SK-N-MC (cell line): ENCODE results near the gene CTTNBP2NL.
A peak's percentile ranks its signal among the peaks of the same experiment; 100 is the strongest.
"Not testable (repeated sequence)": the region's sequence is repeated elsewhere in the genome, so short reads cannot be mapped to it uniquely, and the experiment has no call there.

Experiments
- DNase-seq: peaks from one replicate; pipeline ENCODE4 v3.0.0-alpha.2; 2011; ENCODE audit warnings: low read depth, low spot score
- H3K27ac ChIP-seq: fragments of 200-600 bp; sonication (generic); 2 replicates; pipeline ENCODE4 v1.5.1; 2016; ENCODE audit warnings: mixed run types
- H3K36me3 ChIP-seq: fragments of 200-600 bp; sonication (generic); 2 replicates; pipeline ENCODE4 v1.6.1; 2017; ENCODE audit warnings: antibody characterized with exemption, low read length, mixed read lengths; ENCODE audit not compliant: insufficient read depth
- H3K4me3 ChIP-seq: fragments of 200-600 bp; sonication (generic); 2 replicates; pipeline ENCODE4 v1.5.1; 2016
- H3K9ac ChIP-seq: fragments of 200-600 bp; sonication (generic); 2 replicates; pipeline ENCODE4 v1.8.0; 2017; ENCODE audit warnings: mixed run types, mixed read lengths; ENCODE audit not compliant: insufficient read length
- H3K9me3 ChIP-seq: fragments of 200-600 bp; sonication (generic); 2 replicates; pipeline ENCODE4 v1.6.1; 2017; ENCODE audit warnings: low read depth, mild to moderate bottlenecking, antibody characterized with exemption, low read length, moderate library complexity, mixed read lengths
- EZH2 ChIP-seq: fragments of 200-600 bp; sonication (generic); IDR thresholded peaks from one replicate; pipeline ENCODE4 v1.6.1; 2017; ENCODE audit warnings: antibody characterized with exemption
- FOXP2 ChIP-seq: optimal IDR thresholded peaks from 2 replicates; pipeline ENCODE3; 2011; ENCODE audit warnings: mild to moderate bottlenecking, moderate library complexity; ENCODE audit not compliant: insufficient read depth; ENCODE audit errors: extremely low read length, control extremely low read depth
- POLR2AphosphoS5 ChIP-seq: IDR thresholded peaks from 2 replicates; pipeline ENCODE4 v1.6.1; 2012; ENCODE audit warnings: mild to moderate bottlenecking, low read depth, low read length, borderline replicate concordance

CTTNBP2NL gene

DNA sequence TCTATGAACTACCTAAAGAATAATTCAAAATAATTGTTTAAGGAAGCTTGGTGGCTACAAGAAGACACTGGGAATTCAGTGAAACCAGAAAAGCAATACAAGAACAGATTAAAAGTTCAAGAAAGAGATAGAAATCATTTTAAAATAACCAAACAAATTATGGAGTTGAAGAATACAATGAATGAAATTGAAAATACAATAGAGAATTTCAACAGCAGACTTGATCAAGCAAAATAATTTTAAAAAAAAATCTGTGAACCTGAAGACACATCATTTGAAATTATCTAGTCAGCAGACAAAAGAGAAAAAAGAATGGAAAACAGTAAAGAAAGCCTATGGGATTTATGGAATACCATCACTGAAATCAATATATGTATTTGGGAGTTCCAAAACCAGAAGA is 81.5 kb downstream of the CTTNBP2NL start:
- no peaks in the 10 kb centered on the region for H3K9me3 ChIP-seq
- no peaks in the 10 kb centered on the region for H3K36me3 ChIP-seq
- H3K9ac ChIP-seq, result no peak overlapping the region
- DNase-seq, result no peak
- H3K27ac ChIP-seq, result no peak overlapping the region
- no peak overlapping the region for H3K4me3 ChIP-seq
- TF ChIP-seq EZH2 (no peak), POLR2AphosphoS5 (no peak), FOXP2 (no peak)

DNA sequence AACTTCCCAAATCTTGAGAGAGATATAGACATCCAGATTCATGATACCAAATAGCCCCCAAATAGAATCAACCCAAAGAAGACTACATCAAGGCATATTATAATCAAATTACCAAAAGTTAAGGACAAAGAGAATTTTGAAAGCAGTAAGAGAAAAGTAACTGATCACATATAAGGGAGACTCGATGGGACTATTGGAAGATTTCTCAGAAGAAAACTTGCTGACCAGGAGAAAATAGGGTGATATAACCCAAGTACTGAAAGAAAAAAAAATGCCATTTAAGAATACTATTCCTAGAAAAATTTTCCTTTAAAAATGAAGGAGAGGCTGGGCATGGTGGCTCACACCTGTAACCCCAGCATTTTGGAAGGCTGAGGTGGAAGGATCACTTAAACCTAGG is 82.3 kb downstream of the CTTNBP2NL start:
- no peaks in the 10 kb centered on the region for H3K36me3 ChIP-seq
- DNase-seq, result no peak
- TF ChIP-seq EZH2, result no peak
- no peak for TF ChIP-seq FOXP2
- TF ChIP-seq POLR2AphosphoS5, result no peak
- no peaks in the 10 kb centered on the region for H3K9me3 ChIP-seq
- no peak overlapping the region for H3K4me3 ChIP-seq
- H3K9ac ChIP-seq, result no peak overlapping the region
- H3K27ac ChIP-seq, result no peak overlapping the region

DNA sequence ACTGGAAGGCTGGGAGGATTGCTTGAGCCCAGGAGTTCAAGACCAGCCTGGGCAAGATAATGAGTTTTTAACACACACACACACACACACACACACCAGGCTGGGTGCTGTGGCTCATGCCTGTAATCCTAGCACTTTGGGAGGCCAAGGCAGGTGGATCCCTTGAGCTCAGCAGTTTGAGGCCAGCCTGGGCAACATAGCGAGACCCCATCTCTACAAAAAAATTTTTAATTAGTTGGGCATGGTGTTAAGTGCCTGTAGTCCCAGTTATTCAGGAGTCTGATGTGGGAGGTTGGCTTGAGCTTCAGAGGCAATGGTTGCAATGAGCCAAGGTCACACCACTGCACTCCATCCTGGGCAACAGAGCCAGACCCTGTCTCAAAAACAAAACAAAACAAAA is 90.0 kb downstream of the CTTNBP2NL start:
- not testable (repeated sequence) for H3K4me3 ChIP-seq, H3K36me3 ChIP-seq, DNase-seq, H3K9me3 ChIP-seq, H3K9ac ChIP-seq, H3K27ac ChIP-seq

DNA sequence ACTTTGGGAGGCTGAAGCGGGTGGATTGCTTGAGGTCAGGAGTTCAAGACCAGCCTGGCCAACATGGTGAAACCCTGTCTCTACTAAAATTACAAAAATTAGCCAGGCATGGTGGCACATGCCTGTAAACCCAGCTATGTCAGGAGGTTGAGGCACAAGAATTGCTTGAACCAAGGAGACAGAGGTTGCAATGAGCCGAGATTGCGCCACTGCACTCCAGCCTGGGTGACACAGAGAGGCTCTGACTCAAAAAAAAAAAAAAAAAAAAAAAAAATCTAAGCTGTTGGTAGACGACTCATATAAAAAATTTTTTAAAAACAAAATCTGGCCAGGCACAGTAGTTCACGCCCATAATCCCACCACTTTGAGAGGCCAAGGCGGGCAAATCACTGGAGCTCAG is 91.7 kb downstream of the CTTNBP2NL start:
- not testable (repeated sequence) for H3K36me3 ChIP-seq, H3K4me3 ChIP-seq, H3K9me3 ChIP-seq, DNase-seq, H3K27ac ChIP-seq, H3K9ac ChIP-seq

DNA sequence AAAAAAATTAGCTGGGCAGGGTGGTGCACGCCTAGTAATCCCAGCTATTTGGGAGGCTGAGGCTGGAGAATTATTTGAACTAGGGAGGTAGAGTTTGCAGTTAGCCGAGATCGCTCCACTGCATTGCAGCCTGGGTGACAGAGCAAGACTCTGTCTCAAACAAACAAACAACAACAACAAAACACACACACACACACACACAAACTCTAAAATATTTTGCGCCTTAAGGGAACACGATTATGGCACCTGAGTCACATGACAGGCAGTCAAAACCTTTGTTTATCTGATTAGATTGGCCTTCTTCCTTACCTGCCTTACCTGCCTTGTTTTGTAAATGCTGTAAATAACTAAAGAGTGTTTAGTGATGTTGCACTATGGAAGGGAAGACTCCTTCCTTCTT is 92.1 kb downstream of the CTTNBP2NL start:
- Histone ChIP-seq H3K9me3 (no peaks in the 10 kb centered on the region), H3K36me3 (no peaks in the 10 kb centered on the region), H3K9ac (no peak overlapping the region), H3K4me3 (no peak overlapping the region), H3K27ac (no peak overlapping the region)
- no peak for DNase-seq
- TF ChIP-seq FOXP2 (no peak), EZH2 (no peak), POLR2AphosphoS5 (no peak)

DNA sequence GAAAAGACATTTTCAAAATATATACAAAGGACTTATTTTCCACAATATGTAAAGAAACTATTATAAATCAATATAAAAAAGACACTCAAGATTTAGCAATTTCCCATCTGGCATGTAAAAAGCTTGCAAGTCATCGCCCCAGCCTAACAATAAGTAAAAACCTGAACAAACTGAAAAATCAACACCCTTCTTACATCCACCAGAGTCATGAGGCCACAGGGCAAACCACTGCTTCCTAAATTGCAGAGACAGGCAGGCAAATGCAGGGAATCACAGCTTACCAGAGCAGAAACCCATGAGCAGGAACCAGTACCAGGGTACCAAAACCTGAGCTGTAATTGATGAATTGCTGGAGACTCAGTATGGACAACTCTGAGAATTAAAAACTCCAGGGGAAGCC is 96.1 kb downstream of the CTTNBP2NL start:
- Histone ChIP-seq H3K27ac (no peak overlapping the region), H3K36me3 (no peaks in the 10 kb centered on the region), H3K4me3 (no peak overlapping the region), H3K9ac (no peak overlapping the region), H3K9me3 (no peaks in the 10 kb centered on the region)
- TF ChIP-seq POLR2AphosphoS5 (no peak), FOXP2 (no peak), EZH2 (no peak)
- DNase-seq, result no peak

DNA sequence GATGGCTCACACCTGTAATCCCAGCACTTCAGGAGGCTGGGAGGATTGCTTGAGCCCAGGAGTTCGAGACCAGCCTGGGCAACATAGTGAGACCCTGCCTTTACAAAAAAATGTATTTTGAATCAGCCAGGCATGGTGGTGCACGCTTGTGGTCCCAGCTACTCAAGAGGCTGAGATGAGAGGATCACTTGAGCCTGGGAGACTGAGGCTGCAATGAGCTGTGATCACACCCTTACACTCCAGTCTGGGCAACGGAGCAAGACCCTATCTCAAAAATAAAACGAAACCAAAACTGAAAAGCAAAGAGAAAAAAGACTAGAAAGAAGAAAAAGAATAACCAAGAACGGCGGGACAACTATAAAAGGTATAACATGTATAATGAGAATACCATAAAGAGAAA is 97.3 kb downstream of the CTTNBP2NL start:
- no peak overlapping the region for H3K27ac ChIP-seq
- H3K4me3 ChIP-seq, result no peak overlapping the region
- no peaks in the 10 kb centered on the region for H3K9me3 ChIP-seq
- H3K36me3 ChIP-seq, result no peaks in the 10 kb centered on the region
- no peak for DNase-seq
- no peak overlapping the region for H3K9ac ChIP-seq
- no peak for TF ChIP-seq POLR2AphosphoS5
- TF ChIP-seq FOXP2, result no peak
- no peak for TF ChIP-seq EZH2

DNA sequence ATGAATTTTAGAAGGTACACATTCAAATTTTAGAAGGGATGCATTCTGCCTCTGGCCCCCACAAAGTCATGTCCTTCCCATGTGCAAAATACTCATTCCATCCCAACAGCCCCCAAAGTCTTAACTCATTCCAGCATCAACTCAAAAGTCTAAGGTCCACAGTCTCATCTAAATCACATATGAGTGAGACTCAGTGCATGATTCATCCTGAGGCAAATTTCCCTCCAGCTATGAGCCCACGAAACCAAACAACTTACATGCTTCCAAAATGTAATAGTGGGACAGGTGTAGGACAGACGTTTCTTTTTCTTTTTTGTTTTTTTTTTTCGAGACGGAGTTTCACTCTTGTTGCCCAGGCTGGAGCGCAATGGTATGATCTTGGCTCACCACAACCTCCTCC is 100.3 kb downstream of the CTTNBP2NL start:
- H3K9me3 ChIP-seq, result no peaks in the 10 kb centered on the region
- TF ChIP-seq EZH2 (no peak), POLR2AphosphoS5 (no peak), FOXP2 (no peak)
- no peak overlapping the region for H3K27ac ChIP-seq
- H3K4me3 ChIP-seq, result no peak overlapping the region
- no peak for DNase-seq
- no peak overlapping the region for H3K9ac ChIP-seq
- no peaks in the 10 kb centered on the region for H3K36me3 ChIP-seq

DNA sequence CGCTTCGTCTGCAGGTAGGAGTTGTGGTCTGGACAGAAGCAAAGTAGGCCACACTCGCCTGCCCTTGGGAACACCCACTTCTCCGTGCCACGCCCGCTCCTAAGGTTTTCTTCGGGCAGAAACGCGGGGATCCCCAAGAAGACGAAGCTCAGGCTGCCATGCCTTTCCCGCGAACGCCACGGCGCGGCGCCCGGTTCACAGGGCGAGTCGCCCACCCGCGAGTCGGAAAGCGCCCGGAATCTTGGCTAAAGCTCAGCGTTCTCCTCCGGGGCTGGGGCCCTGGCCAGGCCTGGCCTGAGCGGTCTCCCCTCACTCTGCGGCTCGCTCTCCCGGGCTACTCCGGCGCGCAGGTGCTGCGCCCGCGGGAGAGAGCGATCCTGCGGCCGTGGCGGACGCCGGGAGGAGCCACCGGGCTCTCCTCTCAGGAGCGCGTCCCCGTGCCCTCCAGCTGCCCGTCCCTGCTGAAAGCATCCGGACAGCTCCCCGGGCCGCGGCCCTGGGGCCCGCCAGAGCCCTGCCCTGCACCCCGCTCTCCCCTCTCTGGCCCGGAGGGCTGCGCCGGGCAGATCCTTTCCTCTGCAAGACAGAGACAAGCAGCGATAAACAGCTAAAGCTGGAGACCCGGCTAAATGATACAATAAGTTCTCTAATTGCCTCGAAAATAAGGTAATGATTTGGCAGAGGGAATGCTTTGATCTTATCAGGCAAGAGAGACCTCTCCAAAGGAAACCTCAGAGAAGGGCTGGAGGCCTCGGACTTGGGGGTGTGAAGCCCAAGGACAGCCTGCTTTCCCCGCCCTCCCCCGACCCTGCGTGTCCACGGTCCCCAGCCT is 106.0 kb downstream of the CTTNBP2NL start:
- H3K9ac ChIP-seq, result peak overlapping the region; percentile 41
- H3K27ac ChIP-seq, result no peak overlapping the region
- H3K36me3 ChIP-seq, result no peaks in the 10 kb centered on the region
- DNase-seq, result no peak
- no peaks in the 10 kb centered on the region for H3K9me3 ChIP-seq
- H3K4me3 ChIP-seq, result peak overlapping the region; percentile 67
- TF ChIP-seq FOXP2 (no peak), POLR2AphosphoS5 (no peak), EZH2 (no peak)
